Esophagus muscularis mucosa (tissue), 4 donors: ENCODE measurements around the gene COMT. TPM values are rescaled to one million over a fixed set of nuclear protein-coding genes. Genes with fewer than 3 reads are reported as not detected.

ENCODE experiments used
- DNase-seq: peaks from one replicate; pipeline ENCODE4 v3.0.0-alpha.2; 2017; ENCODE audit errors: extremely low spot score
- H3K27ac ChIP-seq, 4 donors: fragments of 200-600 bp; sonication (generic); replicated peaks in 1 of 4; 1 replicate in 3 of 4; 2 replicates in 1 of 4; pipeline ENCODE4 v1.5.1; 2016 to 2019; ENCODE audit warnings: mild to moderate bottlenecking in 1 of 4
- H3K27me3 ChIP-seq, 4 donors: fragments of 200-600 bp; sonication (generic); one replicate each; pipeline versions ENCODE4 v1.5.1 to v1.6.0; 2016 to 2019
- H3K36me3 ChIP-seq, 4 donors: fragments of 200-600 bp; sonication (generic); one replicate each; pipeline ENCODE4 v1.5.1; 2016 to 2019
- H3K4me1 ChIP-seq, 4 donors: fragments of 200-600 bp; sonication (generic); one replicate each; pipeline ENCODE4 v1.5.1; 2016 to 2019
- H3K4me3 ChIP-seq, 4 donors: fragments of 200-600 bp; sonication (generic); 1 replicate in 2 of 4; 2 replicates in 2 of 4; pipeline ENCODE4 v1.5.1; 2016 to 2019; ENCODE audit warnings: mild to moderate bottlenecking in 4 of 4, moderate library complexity in 1 of 4
- H3K9me3 ChIP-seq, 4 donors: fragments of 200-600 bp; sonication (generic); 1 replicate in 3 of 4; 2 replicates in 1 of 4; pipeline ENCODE4 v1.5.1; 2016 to 2019
- EP300 ChIP-seq: sonication (generic); formaldehyde crosslinking; IDR thresholded peaks from one replicate; pipeline ENCODE4 v1.6.1; 2017; ENCODE audit warnings: antibody characterized with exemption
- POLR2A ChIP-seq: fragments of 450-650 bp; IDR thresholded peaks from one replicate; pipeline ENCODE4 v1.6.1; 2017; ENCODE audit warnings: antibody characterized with exemption, moderate library complexity, mild to moderate bottlenecking, low read depth
- POLR2AphosphoS5 ChIP-seq, 2 donors: sonication (generic); formaldehyde crosslinking; IDR thresholded peaks; one replicate each; pipeline ENCODE4 v1.6.1; 2017; ENCODE audit warnings: antibody characterized with exemption in 2 of 2
- WGBS: methylation state at CpG from one replicate; pipeline ENCODE4 v1.1.5; 2018; 5-methylcytosine and 5-hydroxymethylcytosine counted together
- intact Hi-C: fragments of 100-400 bp; cut with DNase I; formaldehyde crosslinking; loops from one replicate; pipeline ENCODE4 v1.15.1; 2023
- total RNA-seq, 4 donors: library from RNA; depleted of rRNA; stranded (reverse); fragments of >200 nt; gene quantifications; one replicate each; pipeline versions ENCODE4 v1.1.0 to v1.2.1, GENCODE V29; 2016
- TF ChIP-seq, protein P1 (sequence below), 3 experiments: fragments of 200-600 bp in 2 of 3; fragments of 450-650 bp in 1 of 3; sonication (generic) in 2 of 3; IDR thresholded peaks; one replicate each; pipeline ENCODE4 v1.5.1; 2017 to 2019; ENCODE audit warnings: antibody characterized with exemption in 3 of 3, mild to moderate bottlenecking in 2 of 3, moderate library complexity in 1 of 3

COMT gene
- total RNA-seq, 4 donors from 2014 or later = 141 to 231 (median 196) TPM

DNA sequence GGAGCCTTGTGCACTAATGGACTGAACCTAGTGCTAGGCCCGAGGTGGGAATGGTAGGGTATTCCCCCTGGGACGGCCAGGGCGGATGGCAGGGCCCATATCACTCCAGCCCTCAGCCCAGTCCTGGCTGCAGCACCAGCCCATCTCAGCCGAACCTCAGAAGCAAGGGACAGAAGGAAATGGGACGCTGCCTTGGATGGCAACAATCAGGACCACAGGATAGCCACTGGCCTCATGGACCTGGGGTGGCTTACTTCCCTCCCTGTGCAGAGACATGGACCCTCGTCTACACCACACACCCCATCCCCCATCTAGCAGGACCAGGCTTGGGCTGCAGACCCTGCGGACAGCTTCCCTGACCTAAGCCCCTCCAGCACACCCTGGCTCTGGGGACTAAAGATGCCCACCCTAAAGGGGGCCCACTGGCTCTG, 50.9 kb downstream of the COMT start:
- intact Hi-C loops = no loop called here
- 94% methylated on average over 6 of the region's 7 CpGs for WGBS
- no peaks in the 10 kb centered on the region for H3K9me3 ChIP-seq
- no peaks in the 10 kb centered on the region for H3K36me3 ChIP-seq
- TF ChIP-seq, protein P1, sequence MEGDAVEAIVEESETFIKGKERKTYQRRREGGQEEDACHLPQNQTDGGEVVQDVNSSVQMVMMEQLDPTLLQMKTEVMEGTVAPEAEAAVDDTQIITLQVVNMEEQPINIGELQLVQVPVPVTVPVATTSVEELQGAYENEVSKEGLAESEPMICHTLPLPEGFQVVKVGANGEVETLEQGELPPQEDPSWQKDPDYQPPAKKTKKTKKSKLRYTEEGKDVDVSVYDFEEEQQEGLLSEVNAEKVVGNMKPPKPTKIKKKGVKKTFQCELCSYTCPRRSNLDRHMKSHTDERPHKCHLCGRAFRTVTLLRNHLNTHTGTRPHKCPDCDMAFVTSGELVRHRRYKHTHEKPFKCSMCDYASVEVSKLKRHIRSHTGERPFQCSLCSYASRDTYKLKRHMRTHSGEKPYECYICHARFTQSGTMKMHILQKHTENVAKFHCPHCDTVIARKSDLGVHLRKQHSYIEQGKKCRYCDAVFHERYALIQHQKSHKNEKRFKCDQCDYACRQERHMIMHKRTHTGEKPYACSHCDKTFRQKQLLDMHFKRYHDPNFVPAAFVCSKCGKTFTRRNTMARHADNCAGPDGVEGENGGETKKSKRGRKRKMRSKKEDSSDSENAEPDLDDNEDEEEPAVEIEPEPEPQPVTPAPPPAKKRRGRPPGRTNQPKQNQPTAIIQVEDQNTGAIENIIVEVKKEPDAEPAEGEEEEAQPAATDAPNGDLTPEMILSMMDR (IDR thresholded peaks at IDR 0.05) = no peak
- TF ChIP-seq POLR2A (no peak), POLR2AphosphoS5 (IDR thresholded peaks at IDR 0.05) (no peak), EP300 (no peak)
- DNase-seq = no peak
- H3K4me3 ChIP-seq = no peak overlapping the region
- peaks cover 32 to 72% (median 65%) of the 10 kb centered on the region in 4 donors for H3K4me1 ChIP-seq
- H3K27ac ChIP-seq = peak overlapping the region; percentile 46 to 81 (median 56)
- H3K27me3 ChIP-seq = no peaks in the 10 kb centered on the region

DNA sequence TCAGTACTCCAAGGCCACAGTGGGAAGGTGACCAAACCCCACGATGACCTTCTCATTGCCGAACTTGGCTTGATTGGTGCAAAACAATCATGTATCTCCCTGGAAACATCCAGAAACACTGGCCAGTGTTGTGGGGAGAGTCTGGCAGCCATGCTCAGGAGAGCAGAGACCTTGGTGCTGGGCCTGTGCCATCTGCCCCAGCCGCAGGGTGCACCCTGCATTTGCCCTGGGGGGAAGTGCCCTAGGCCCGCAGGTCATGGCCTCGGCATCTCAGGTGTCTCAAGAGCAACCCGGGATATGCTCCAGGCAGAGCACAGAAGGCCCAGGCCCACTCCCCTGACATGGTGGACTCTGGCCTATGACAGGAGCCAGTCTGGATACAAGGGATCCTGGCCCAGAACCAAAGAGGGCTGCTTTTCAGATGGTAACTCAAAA, 51.4 kb downstream of the COMT start:
- DNase-seq = no peak
- Histone ChIP-seq H3K9me3 (no peaks in the 10 kb centered on the region), H3K27ac (peak overlapping the region; percentile 46 to 81 (median 56)), H3K4me1 (peaks cover 32 to 75% (median 67%) of the 10 kb centered on the region in 4 donors), H3K27me3 (no peaks in the 10 kb centered on the region), H3K36me3 (no peaks in the 10 kb centered on the region), H3K4me3 (no peak overlapping the region)
- intact Hi-C loops = no loop called here
- TF ChIP-seq, protein P1 (IDR thresholded peaks at IDR 0.05) = no peak
- no peak for TF ChIP-seq POLR2A
- TF ChIP-seq POLR2AphosphoS5 (IDR thresholded peaks at IDR 0.05) = no peak
- no peak for TF ChIP-seq EP300
- WGBS = 60% methylated on average over 2 of the region's 6 CpGs

DNA sequence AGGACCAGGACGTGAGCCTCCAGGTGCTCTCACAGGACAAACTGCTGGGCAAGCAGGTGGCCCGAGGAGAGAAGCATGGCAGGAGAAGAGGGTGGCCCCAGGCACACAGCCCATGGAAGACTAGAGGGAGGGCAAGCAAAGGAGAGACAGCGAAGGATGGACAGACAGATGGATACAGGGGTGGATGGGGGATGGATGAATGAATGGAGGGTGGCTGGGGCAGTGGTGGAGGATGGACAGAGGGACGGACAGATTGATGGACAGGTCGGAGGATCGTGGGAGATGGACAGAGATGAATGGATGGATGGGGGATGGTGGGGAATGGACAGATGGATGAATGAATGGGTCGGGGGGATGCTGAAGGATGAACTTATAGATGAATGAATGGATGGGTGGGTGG, 52.4 kb downstream of the COMT start:
- H3K27me3 ChIP-seq = no peaks in the 10 kb centered on the region
- H3K27ac ChIP-seq = peak overlapping the region; percentile 46 to 81 (median 56)
- DNase-seq = no peak
- intact Hi-C loops = no loop called here
- TF ChIP-seq POLR2AphosphoS5 (IDR thresholded peaks at IDR 0.05) (no peak), EP300 (no peak), POLR2A (no peak)
- TF ChIP-seq, protein P1 (IDR thresholded peaks at IDR 0.05) = no peak
- H3K4me1 ChIP-seq = peaks cover 39 to 85% (median 77%) of the 10 kb centered on the region in 4 donors
- no peaks in the 10 kb centered on the region for H3K9me3 ChIP-seq
- H3K36me3 ChIP-seq = no peaks in the 10 kb centered on the region
- H3K4me3 ChIP-seq = no peak overlapping the region
- 93% methylated on average over 7 of the region's 7 CpGs for WGBS

DNA sequence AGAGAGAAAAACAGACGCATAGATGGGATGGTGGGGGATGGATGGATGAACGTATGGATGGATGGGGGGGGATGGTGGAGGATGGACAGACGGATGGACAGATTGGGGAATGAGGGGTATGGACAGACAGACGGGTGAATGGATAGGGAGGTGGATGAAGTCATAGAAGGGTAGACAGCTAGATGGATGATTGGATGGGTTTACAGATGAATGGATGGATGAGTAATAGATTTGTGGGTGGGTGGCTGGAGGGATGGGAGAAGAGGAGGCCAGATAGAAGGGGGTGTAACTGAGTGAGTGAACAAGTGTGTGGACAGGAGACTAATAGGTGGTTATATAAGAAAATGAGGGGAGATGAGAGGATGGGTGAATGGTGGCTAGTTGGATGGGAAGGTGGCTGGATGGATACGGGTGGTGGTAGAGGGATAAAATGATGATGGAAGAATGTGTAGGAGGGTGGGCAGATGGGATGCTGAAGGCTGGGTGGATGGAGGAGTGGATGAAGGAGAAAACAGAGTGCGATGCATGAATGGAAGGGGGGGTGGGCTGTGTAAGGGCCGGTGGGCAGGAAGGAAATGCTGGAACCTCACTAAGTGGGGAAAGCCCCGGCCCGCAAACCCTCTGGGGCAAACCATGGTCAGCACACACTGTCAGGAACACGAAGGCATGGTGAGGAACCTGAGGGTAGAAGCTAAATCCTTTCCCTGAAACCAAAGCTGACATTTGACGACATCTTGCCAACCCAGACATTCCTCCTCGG, 53.5 kb downstream of the COMT start:
- DNase-seq = no peak
- Histone ChIP-seq H3K36me3 (no peaks in the 10 kb centered on the region), H3K27me3 (no peaks in the 10 kb centered on the region), H3K27ac (peak overlapping the region; percentile 72 to 82 (median 82)), H3K9me3 (no peaks in the 10 kb centered on the region), H3K4me1 (peaks cover 46 to 95% (median 88%) of the 10 kb centered on the region in 4 donors), H3K4me3 (no peak overlapping the region)
- WGBS = 81% methylated on average over 10 of the region's 12 CpGs
- intact Hi-C loops = no loop called here
- TF ChIP-seq, protein P1 (IDR thresholded peaks at IDR 0.05) = no peak
- TF ChIP-seq POLR2AphosphoS5 (IDR thresholded peaks at IDR 0.05) = no peak
- TF ChIP-seq POLR2A = no peak
- no peak for TF ChIP-seq EP300
